ENCODE measurements around the gene GZMB.
"Not testable (repeated sequence)": the region's sequence is repeated elsewhere in the genome, so short reads cannot be mapped to it uniquely, and the experiment has no call there.

Gene GZMB

DNA sequence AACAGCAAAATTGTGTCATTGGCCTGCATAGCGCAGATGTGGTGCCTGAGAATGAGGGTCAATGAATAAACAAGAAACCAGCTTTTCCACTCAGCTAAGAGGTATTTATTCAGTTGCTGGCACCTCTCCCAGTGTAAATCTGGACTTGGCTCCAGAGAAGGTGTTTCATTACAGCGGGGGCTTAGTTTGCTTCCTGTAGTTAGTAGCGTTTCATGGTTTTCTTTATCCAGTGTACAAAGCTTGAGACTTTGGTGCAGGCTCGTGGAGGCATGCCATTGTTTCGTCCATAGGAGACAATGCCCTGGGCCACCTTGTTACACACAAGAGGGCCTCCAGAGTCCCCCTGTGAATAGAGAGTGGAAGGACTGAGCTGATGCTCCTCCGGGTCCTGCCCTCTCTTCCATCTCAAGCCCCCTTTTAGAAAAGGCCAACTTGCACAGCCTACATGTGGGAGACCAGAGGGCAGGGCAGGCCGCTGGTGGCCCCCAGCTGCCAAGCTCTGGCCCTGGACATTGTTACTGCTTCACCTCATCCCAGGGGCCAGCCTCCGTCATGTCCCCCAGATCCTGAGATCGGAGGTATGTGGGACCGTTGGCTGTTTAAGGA, 3.0 kb downstream of the GZMB start:
- peak; percentile 22 for DNase-seq

DNA sequence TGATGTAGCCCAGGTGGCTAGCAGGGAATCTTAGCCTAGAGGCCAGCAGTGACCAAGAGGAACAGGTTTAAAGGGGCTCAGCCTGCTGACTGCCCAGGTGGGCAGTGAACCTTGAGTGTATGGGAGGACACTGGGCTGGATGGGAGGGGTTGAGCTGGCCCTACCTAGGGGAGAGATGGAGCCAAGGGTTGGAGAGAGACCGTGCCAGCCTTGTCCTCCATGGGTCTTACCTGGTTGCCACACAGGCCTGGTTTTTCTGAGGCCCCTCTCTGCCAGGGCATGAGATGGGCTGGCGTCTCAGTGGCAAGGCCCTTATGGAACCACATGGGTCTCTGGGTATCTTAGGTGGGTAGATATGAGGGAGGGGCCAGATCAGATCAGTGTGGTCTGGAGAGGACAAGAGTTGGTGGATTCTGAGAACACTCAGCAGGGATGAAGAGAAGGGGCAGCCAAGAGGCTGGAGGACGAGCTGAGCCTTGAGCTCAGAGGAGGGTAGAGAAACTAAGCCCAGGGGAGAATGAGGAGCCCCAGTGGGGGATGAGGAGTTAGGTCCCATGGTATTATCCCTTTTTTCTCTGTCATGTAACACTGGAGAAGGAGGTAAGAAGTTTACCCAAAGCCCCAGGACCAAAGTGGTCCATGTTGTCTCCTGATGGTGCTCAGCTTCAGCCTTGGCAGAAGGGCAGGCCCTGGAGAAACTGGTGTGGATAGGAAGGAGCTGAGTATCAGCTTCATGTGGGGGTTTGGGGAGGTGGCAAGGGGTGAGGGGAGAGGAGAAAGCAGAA, 3.7 kb downstream of the GZMB start:
- DNase-seq = no peak

DNA sequence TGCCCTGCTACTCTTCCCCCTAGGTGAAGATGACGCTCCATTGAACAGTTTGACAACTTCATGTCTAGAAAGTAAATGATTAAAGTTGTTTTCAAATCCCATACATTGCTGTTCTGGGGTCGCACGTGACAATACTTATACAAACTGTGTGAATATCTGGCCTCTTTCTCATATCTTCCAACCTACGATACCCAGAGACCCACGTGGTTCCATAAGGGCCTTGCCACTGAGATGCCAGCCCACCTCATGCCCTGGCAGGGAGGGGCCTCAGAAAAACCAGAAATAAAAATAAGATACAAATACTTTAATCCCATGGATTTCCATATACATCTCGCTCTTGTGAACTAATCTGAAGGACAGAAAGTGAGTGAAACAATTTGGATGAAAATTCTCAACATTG, 4.5 kb downstream of the GZMB start:
- DNase-seq = no peak

DNA sequence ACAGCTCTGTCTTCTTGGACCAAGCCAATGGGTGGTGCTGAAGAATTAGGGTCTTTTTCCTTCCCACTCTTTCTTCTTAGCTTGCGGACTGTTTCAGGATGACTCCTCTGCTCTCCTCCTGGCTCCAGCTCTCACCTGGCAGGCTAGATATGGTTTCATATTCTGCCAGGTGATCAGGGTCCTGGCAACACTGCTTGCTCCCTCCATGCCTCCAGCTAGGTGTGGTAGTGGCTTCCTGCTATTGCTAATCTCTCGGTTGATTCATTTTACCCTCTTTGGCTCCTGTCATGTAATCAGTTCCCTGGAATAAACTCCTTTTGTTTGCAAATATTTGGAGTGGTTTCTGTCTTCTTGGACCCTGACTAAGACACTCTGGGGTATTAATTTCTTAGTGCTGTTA, 20.2 kb downstream of the GZMB start:
- DNase-seq = no peak

DNA sequence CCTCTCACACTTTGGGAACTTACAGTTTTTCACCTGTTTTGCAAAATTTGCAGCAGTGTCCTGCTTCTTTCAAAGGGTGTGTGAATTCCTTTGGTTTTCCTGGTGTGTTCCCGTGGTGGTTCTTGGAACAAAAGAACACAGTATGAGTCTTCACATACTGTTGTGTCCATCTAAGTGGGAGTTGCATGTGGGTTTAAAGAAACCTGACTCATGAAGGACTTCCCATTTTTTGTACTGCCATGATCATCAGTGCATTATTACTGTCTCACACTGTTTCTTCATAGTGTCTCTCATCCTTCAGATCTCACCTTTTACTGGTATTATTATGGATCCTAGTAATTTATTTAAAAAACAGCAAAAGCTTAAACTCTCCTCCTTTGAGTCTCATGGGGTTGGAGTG, 20.7 kb downstream of the GZMB start:
- no peak for DNase-seq

DNA sequence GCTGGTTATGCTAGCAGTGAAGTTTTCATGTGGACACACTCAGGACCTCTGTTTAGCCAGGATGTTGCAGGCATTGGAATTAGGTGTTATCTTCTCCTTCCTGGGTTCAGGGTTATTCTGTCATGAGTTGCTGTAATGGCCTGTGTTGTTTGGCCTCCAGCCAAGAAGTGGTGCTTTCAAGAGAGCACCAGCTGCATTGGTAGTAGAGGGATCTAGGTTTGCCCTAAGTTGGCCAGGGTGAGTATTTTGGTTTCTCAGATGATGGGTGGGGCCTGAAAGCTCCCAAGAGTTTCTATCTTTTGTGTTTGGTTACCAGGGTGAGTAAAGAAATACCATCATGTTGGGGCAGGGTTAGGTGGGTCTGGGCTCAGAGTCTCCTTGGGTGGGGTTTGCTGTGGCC, 21.8 kb downstream of the GZMB start:
- DNase-seq = no peak

DNA sequence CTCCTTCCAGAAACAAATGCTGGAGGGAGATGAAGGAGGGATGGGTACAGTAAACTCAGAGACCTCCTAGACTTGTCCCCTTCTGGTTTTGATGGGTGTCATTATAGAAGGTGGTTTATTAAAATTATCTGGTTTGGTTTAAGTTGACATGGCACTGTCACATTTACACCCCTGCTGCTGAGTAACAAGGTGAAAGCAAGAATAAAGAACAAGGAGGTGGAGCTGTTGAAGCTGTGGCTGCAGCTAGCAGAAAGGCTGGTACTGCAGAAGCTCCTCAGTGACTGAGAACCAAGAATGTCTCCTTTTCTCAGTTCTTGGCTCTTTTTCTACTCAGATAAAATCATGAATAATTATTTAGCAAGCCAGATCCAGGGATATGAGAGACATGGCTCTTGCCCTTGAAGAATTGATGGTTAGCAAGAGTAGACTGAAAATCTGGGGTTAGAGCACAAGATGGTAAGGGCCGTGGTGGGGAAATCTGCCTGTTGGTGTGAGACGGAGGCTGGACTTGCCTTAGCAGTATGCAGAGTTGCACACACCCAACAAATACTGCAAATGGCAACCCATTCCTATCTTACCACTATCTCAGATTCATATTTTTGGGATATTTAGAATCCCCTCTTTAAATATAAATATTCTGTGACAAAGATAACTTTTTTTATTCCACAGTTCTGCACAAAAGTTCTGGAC, 24.2 kb downstream of the GZMB start, which contains the start of gene GZMH:
Gene GZMH (minus strand): TSS at position 31 of the 690 bp plus-strand sequence. CDS start 72 bp downstream, outside the sequence.
- no peak for DNase-seq

DNA sequence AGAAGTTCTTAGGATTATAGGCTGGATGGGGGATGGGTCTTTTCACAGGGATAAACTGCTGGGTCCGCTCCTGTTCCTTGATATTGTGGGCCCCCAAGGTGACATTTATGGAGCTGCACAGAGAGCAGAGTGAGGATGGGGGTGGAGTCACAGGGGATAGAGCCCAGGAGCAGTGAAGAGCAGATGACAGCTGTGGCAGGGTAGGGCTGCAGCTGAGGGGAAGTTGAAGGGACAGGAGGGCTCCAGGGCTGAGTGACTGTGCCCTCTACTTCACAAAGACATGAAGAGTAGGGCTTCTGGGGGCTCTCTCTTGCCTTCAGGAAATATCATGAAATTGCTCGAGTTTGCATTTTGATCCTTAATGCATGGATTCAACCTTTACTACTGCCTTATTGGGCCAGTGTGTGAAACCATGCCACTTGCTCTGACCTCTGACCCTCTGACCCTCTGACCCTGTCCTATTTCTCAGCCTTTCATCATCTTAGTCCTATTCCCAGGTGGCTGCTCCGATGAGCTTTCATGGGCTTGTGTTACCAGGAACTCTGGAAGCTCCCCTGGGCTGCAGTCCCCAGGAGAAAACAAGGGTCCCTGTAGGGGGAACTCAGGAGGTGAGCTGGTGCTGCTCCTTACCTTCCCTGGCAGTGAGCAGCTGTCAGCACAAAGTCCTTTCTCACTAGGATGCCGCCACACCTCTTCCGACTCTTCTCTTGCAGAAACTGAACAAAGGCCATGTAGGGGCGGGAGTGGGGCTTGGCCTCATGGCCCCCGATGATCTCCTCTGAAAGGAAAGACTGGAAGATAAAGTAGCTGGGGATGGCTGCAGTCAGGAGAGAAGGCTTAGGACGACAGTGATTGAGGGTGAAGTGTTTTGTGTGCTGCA, 26.1 kb downstream of the GZMB start:
- DNase-seq = no peak

DNA sequence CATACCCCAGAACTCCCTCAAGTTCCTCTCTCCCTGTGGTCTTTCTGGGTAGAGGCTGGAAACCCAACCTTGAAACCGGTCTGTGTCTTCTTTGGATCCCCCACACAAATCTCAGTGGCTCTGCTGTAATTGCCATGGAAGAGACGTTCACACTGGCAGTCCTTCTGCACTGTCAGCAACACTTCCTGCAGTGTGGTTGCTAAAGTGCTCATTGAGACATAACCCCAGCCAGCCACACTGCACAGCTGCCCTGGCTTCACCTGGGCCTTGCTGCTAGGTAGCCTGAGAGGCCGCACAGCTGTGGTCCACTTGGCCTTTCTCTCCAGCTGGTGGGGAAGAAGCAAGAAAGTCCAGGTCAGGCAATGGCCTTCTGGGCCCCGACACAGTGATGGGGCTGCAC, 26.9 kb downstream of the GZMB start:
- DNase-seq = no peak

DNA sequence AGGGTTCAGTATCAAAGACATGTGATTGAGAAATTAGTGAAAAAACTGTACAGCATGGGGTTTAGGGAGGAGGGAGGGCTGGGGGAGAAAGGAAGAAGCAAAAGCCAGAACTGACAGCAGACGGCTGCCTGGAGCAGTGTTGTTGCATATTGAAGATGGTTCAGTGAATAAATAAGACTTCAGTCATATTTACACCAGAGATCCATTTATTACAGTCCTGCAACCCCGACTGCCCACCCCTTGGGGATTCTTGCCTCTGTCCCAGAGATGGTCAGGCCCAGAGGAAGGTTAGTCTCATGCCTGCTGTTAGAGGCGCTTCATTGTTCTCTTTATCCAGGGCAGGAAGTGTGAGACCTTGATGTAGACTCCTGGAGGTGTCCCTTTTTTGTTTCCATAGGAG, 27.7 kb downstream of the GZMB start:
- DNase-seq = no peak

DNA sequence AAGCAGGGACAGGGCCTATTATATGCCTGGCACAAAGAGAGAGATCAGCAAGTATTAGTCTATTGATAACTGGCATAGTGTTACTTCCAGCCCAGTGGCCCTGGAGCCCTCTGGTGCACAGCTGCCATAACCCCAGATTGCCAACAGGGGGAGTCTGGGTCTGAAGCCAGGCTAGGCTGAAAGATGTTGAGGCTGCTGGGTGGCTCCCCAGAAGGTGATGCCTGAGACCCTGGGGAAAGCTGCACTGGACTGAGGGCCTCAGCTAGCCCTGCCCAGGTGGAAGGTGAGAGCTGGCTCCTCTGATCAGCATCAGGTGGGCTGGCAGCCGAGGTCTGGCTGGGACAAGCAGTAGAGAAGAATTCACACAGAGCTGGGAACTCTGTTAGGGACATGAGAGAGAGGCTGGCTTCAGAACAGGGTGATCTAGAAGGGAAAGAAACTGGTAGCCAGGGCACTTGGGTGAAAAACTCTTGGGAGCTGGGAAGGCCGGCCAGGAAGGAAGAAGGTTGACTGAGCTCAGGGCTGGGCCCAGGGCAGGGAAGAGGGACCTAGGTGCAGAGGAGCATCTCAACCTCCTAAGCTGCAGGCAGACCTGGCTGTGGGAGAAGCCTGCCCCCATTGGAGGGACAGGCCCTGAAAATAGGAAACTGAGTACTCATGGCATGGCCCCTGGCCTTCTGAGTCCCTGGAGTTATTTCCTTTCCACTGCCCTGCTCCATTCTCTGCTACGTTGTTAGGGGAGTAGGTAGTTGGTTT, 28.4 kb downstream of the GZMB start:
- DNase-seq = no peak

DNA sequence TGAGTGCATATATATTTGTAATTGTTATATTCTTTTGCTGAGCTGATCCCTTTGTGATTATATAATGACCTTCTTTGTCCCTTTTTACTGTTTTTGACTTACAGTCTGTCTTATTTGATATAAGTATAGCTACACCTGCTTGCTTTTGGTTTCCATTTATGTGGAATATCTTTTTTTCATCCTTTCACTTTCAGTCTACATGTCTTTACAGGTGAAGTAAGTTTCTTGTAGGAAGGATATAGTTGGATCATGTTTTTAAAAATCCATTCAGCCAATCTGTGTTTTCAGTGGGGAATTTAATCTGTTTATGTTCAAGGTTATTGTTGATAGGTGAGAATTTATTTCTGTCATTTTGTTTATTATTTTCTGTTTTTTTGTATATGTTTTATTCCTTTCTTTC, 36.6 kb downstream of the GZMB start:
- no peak for DNase-seq

DNA sequence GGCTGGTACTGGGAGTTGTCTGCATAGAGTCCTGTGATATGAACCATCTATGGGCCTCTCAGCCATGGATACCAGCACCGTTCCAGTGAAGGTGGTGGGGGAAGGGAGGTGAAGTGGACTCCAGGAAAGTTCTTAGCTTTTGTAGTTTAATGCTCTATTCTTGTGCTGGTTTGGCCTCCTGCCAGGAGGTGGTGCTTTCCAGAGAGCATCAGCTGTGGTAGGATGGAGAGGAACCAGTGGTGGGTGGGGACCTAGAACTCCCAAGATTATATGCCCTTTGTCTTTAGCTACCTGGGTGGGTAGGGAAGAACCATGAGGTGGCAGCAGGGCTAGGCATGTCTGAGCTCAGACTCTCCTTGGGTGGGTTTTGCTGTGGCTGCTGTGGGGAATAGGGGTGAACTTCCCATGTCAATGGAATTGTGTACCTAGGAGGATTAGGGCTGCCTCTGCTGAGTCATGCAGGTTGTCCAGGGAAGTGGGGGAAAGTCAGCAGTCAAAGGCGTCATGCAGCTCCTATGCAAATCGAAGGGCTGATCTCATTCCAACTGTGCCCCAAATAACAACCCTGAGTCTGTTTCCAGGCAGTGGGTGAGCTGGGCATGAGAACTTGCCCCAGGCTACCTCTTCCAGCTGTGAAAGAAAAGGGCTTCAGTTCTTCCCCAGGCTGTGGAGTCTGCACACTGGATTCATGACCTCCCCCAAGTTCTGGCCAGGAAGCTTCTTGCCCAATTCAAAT, 38.7 kb downstream of the GZMB start:
- DNase-seq = no peak

DNA sequence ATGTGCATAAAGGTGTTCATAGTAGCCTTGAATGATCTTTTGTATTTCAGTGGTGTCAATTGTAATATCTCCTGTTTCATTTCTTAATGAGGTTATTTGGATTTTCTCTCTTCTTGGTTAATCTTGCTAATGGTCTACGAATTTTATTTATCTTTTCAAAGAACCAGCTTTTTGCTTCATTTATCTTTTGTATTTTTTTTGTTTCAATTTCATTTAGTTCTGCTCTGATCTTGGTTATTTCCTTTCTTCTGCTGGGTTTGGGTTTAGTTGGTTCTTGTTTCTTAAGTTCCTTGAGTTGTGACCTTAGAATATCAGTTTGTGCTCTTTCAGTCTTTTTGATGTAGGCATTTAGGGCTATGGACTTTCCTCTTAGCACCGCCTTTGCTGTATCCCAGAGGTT, 43.0 kb downstream of the GZMB start:
- DNase-seq = not testable (repeated sequence)

DNA sequence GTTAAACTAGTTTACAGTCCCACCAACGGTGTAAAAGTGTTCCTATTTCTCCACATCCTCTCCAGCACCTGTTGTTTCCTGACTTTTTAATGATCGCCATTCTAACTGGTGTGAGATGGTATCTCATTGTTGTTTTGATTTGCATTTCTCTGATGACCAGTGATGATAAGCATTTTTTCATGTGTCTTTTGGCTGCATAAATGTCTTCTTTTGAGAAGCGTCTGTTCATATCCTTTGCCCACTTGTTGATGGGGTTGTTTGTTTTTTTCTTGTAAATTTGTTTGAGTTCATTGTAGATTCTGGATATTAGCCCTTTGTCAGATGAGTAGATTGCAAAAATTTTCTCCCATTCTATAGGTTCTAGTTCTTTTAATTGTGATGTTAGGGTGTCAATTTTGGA, 49.6 kb downstream of the GZMB start:
- DNase-seq = not testable (repeated sequence)
